Ishikawa (cell line): Measurements from ENCODE around the gene PARD3.

Source experiments
- CEBPB ChIP-seq: IDR thresholded peaks from 2 replicates; pipeline ENCODE4 v1.6.1; 2012
- CREB1 ChIP-seq: IDR thresholded peaks from 2 replicates; pipeline ENCODE4 v1.6.1; 2012; ENCODE audit warnings: low read depth
- EGR1 ChIP-seq: IDR thresholded peaks from 2 replicates; pipeline ENCODE4 v1.6.1; 2012
- EP300 ChIP-seq: IDR thresholded peaks from 2 replicates; pipeline ENCODE4 v1.6.1; 2012; ENCODE audit warnings: borderline replicate concordance
- FOXM1 ChIP-seq: IDR thresholded peaks from 2 replicates; pipeline ENCODE4 v1.6.1; 2012; ENCODE audit warnings: low read depth, borderline replicate concordance
- NFIC ChIP-seq: IDR thresholded peaks from 2 replicates; pipeline ENCODE4 v1.6.1; 2012
- RAD21 ChIP-seq: IDR thresholded peaks from 2 replicates; pipeline ENCODE4 v1.6.1; 2012; ENCODE audit warnings: low read depth
- TAF1 ChIP-seq: IDR thresholded peaks from 2 replicates; pipeline ENCODE4 v1.6.1; 2012; ENCODE audit warnings: low read depth, mild to moderate bottlenecking
- TCF12 ChIP-seq: IDR thresholded peaks from 2 replicates; pipeline ENCODE4 v1.6.1; 2012; ENCODE audit warnings: low read depth
- TEAD4 ChIP-seq: IDR thresholded peaks from 2 replicates; pipeline ENCODE4 v1.6.1; 2012
- YY1 ChIP-seq: IDR thresholded peaks from 2 replicates; pipeline ENCODE4 v1.6.1; 2012; ENCODE audit warnings: low read depth
- ZBTB7A ChIP-seq: IDR thresholded peaks from 2 replicates; pipeline ENCODE4 v1.6.1; 2012; ENCODE audit warnings: low read depth
- TF ChIP-seq, protein P1 (sequence below): IDR thresholded peaks from 2 replicates; pipeline ENCODE4 v1.6.1; 2012
- TF ChIP-seq, protein P2 (sequence below): IDR thresholded peaks from 2 replicates; pipeline ENCODE4 v1.6.1; 2012
- TF ChIP-seq, protein P3 (sequence below): IDR thresholded peaks from 2 replicates; pipeline ENCODE4 v1.6.1; 2012; ENCODE audit warnings: low read depth, mild to moderate bottlenecking

PARD3 gene

DNA sequence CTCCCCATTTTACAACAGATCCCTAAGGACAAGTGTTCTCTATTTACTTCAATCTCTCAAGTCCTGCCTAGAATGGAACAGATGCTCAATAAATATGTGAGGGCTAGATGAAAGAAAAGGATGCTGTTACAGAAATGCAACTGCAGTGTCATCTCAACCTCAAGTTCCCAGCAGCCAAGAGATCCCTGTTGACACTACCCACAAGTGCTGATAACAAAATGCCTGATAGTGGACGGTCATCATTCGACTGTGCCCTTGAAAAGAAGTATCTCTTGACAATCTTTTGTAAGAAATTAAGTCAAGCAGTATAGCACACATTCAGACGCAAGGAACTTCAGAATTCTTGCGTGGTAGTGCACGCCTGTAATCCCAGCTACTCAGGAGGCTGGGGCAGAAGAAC, 133.2 kb downstream of the PARD3 start:
- TF ChIP-seq NFIC (no peak), EGR1 (no peak), CREB1 (no peak), ZBTB7A (no peak), RAD21 (no peak), TCF12 (no peak), TEAD4 (no peak), YY1 (no peak), TAF1 (no peak)
- TF ChIP-seq, protein P1, sequence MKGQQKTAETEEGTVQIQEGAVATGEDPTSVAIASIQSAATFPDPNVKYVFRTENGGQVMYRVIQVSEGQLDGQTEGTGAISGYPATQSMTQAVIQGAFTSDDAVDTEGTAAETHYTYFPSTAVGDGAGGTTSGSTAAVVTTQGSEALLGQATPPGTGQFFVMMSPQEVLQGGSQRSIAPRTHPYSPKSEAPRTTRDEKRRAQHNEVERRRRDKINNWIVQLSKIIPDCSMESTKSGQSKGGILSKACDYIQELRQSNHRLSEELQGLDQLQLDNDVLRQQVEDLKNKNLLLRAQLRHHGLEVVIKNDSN: no peak
- TF ChIP-seq, protein P2, sequence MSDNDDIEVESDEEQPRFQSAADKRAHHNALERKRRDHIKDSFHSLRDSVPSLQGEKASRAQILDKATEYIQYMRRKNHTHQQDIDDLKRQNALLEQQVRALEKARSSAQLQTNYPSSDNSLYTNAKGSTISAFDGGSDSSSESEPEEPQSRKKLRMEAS: no peak

DNA sequence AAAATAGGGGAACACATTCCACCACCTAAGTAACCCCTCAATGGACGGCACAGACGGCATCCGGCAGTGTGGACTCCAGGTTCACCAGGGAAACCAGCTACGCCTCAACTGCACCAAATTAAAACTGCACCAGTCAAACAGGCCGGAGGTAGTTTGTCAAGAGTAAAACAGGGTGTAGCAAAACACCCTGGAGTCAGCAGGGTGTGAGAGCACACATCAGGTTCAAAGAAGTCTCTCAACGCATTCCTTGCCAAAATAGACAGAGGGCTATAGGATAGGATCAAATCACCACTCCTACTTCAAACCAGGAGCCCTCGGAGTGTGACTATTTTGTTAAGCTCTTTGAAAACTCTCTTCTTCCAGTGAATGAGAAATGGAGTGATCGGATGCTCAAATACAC, 135.9 kb downstream of the PARD3 start:
- TF ChIP-seq YY1 (no peak), EP300 (no peak), FOXM1 (no peak), ZBTB7A (no peak), TAF1 (no peak), CEBPB (no peak), TCF12 (no peak), TEAD4 (no peak), NFIC (no peak), CREB1 (no peak), RAD21 (no peak), EGR1 (no peak)
- TF ChIP-seq, protein P2: no peak
- TF ChIP-seq, protein P1: no peak
- TF ChIP-seq, protein P3, sequence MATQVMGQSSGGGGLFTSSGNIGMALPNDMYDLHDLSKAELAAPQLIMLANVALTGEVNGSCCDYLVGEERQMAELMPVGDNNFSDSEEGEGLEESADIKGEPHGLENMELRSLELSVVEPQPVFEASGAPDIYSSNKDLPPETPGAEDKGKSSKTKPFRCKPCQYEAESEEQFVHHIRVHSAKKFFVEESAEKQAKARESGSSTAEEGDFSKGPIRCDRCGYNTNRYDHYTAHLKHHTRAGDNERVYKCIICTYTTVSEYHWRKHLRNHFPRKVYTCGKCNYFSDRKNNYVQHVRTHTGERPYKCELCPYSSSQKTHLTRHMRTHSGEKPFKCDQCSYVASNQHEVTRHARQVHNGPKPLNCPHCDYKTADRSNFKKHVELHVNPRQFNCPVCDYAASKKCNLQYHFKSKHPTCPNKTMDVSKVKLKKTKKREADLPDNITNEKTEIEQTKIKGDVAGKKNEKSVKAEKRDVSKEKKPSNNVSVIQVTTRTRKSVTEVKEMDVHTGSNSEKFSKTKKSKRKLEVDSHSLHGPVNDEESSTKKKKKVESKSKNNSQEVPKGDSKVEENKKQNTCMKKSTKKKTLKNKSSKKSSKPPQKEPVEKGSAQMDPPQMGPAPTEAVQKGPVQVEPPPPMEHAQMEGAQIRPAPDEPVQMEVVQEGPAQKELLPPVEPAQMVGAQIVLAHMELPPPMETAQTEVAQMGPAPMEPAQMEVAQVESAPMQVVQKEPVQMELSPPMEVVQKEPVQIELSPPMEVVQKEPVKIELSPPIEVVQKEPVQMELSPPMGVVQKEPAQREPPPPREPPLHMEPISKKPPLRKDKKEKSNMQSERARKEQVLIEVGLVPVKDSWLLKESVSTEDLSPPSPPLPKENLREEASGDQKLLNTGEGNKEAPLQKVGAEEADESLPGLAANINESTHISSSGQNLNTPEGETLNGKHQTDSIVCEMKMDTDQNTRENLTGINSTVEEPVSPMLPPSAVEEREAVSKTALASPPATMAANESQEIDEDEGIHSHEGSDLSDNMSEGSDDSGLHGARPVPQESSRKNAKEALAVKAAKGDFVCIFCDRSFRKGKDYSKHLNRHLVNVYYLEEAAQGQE: no peak

DNA sequence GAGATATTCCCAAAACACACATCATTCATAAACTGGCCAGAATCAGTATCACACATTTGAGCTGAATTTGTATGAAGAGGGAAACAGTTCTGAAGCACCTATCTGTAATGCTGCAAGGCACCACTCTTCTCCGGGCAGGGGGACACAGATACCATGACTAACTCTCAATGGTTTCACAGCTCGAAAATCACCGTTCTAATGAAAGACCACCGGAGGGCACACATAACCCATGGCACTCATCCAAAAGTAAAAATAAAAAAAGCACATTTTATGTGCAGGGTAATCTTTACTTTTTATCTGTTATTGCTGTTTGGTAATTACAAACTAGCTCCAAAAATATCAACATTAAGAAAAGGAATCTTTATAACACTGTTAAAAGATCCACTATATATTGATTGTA, 137.5 kb downstream of the PARD3 start:
- TF ChIP-seq, protein P3: no peak
- TF ChIP-seq TEAD4 (no peak), CREB1 (no peak), FOXM1 (no peak), TAF1 (no peak), TCF12 (no peak), EGR1 (no peak), EP300 (no peak), CEBPB (no peak)

DNA sequence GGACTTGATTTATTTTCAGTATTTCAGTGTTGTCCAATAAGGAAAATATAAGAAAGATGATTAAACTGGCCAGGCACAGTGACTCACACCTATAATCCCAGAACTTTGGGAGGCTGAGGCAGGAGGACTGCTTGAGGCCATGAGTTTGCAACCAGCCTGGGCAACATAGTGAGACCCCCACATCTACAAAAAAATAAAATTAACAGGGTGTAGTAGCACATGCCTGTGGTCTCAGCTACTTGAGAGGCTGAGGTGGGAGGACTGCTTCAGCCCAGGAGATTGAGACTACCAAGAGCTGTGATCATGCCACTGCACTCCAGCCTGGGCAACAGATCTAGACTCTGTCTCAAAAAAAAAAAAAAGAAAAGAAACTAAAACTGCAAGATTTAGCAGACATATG, 138.0 kb downstream of the PARD3 start:
- no peak for TF ChIP-seq ZBTB7A
- TF ChIP-seq TEAD4: no peak
- TF ChIP-seq FOXM1: no peak
- TF ChIP-seq TAF1: no peak
- no peak for TF ChIP-seq EGR1
- no peak for TF ChIP-seq CREB1
- no peak for TF ChIP-seq YY1
- no peak for TF ChIP-seq EP300
- TF ChIP-seq CEBPB: no peak
- no peak for TF ChIP-seq NFIC
- TF ChIP-seq TCF12: no peak
- TF ChIP-seq RAD21: no peak
- TF ChIP-seq, protein P3: no peak
- TF ChIP-seq, protein P2: no peak
- TF ChIP-seq, protein P1: no peak
